Measurements from ENCODE around the gene ALDH5A1. TPM values are rescaled to one million over a fixed set of nuclear protein-coding genes. Genes with fewer than 3 reads are reported as not detected.

The ALDH5A1 gene
- total RNA-seq, 1 donor from 2014 or later = 27.6 TPM

DNA sequence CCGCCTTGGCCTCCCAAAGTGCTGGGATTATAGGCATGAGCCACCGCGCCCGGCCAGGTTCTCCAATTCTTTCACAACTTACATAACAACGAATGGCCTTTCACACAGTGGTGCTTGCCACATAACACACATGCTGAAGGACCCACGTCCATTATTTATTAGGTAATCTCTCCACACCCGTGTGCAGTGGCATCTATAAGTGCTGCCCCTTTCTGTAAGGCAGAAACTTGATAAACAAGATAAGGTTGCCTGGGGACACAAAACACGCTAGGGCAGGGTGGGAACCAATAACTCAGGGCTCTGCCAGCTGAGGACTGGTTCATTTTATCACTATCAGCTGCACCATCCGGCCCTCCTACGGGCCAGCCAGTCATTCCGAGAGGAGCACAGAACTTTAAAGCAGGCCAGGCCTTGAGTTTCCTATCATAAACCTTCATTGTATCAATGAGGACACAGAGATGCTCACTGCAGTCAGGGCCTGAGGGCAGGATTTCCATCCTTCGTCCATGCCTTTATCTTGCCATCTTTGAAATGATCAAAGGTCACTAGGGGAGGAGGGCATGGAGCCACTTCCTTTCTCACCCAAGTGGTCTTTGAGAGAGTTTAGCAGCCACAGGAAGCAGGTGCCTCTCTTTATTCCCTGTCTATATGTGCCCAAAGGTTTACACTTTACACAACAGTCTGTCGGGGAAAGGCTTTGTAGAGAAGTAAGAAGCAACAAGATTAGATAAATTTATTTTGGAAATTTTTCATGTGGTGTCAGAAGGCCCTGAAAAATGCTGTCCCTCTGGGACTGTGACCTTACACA, 43.0 kb upstream of the ALDH5A1 start:
- intact Hi-C loops (cut with micrococcal nuclease) = no loop called here
- TF ChIP-seq CTCF (IDR thresholded peaks at IDR 0.05; ENCODE audit: borderline replicate concordance) = no peak
- H3K36me3 ChIP-seq = no peaks in the 10 kb centered on the region
- no peak for DNase-seq
- H3K27me3 ChIP-seq (ENCODE audit: low read depth) = no peaks in the 10 kb centered on the region
- H3K4me1 ChIP-seq = no peaks in the 10 kb centered on the region
- no peak overlapping the region for H3K4me3 ChIP-seq
- no peak overlapping the region for H3K27ac ChIP-seq (replicated peaks)
- H3K9me3 ChIP-seq (replicated peaks) = no peaks in the 10 kb centered on the region

DNA sequence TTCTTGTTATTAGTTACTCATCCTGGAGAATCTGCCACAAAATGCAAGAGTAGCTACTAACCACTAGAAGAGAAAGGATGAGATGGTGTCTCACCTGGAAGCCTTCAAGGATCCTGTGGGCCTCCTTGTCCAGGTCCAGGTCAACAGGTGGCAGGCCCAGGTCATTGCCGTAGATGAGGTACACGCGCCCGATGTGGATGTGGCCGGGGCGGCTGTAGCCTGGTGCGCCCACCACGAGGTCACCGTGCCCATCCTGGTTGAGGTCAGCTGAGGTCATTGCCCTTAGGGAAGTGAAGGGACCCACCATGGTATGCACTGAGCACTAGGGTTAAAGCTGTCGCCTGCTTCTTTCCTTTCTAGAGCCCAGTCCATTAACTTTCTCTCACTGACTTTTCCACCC, 40.8 kb upstream of the ALDH5A1 start:
- Histone ChIP-seq H3K9me3 (replicated peaks) (no peaks in the 10 kb centered on the region), H3K36me3 (no peaks in the 10 kb centered on the region), H3K27ac (replicated peaks) (no peak overlapping the region), H3K27me3 (ENCODE audit: low read depth) (no peaks in the 10 kb centered on the region), H3K4me3 (no peak overlapping the region), H3K4me1 (no peaks in the 10 kb centered on the region)
- TF ChIP-seq CTCF (IDR thresholded peaks at IDR 0.05; ENCODE audit: borderline replicate concordance) = no peak
- DNase-seq = no peak
- intact Hi-C loops (cut with micrococcal nuclease) = no loop called here

- intact Hi-C loops (cut with micrococcal nuclease) = no loop called here
- Histone ChIP-seq H3K27me3 (ENCODE audit: low read depth) (no peaks in the 10 kb centered on the region), H3K36me3 (no peaks in the 10 kb centered on the region), H3K9me3 (replicated peaks) (no peaks in the 10 kb centered on the region), H3K27ac (replicated peaks) (no peak overlapping the region), H3K4me1 (no peaks in the 10 kb centered on the region), H3K4me3 (no peak overlapping the region)
- no peak for DNase-seq
- TF ChIP-seq CTCF (IDR thresholded peaks at IDR 0.05; ENCODE audit: borderline replicate concordance) = no peak
Observed at GRCh38 chr6:24454452-24454851, 40.3 kb upstream of the ALDH5A1 start.

DNA sequence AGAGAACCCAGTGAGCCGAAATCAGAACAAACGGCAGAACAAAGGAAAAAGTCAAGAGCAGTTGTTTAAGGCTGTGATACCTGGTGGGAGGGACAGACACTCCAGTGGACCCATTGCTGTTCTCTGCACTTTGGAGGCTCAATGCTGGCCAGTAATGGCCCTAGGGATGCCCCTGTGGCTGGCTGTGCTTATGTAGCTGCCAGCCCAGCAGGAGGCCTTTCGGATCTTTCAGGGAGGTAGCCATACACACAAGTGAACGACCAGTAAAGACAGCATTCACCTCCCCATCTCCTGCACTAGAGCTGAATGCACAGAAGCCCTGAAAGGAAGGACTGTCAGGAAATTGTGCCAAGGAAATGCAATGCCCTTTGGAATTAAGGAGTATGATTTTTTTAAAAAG, 39.7 kb upstream of the ALDH5A1 start:
- intact Hi-C loops (cut with micrococcal nuclease) = no loop called here
- Histone ChIP-seq H3K4me1 (no peaks in the 10 kb centered on the region), H3K36me3 (no peaks in the 10 kb centered on the region), H3K27ac (replicated peaks) (no peak overlapping the region), H3K27me3 (ENCODE audit: low read depth) (no peaks in the 10 kb centered on the region), H3K9me3 (replicated peaks) (no peaks in the 10 kb centered on the region), H3K4me3 (no peak overlapping the region)
- no peak for DNase-seq
- TF ChIP-seq CTCF (IDR thresholded peaks at IDR 0.05; ENCODE audit: borderline replicate concordance) = no peak

DNA sequence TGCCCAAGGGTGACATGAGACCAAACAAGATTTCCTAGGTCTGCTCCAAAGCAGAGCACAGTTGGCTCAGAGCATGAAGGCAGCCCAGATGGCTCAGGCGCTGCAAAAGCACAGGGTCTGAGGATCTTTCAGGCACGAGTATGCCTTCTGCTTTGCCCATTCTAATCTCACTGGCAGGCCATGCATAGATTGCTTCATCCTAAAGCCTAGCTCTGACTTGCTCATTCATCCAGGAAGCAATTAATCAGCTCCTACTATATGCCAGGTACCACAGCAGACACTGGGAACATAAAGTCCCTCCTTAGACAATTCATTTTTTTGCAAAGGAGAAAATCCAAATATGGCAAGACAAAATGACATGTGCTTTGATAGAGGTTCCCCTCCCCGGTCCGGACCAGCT, 36.6 kb upstream of the ALDH5A1 start:
- Histone ChIP-seq H3K4me1 (no peaks in the 10 kb centered on the region), H3K36me3 (no peaks in the 10 kb centered on the region), H3K4me3 (no peak overlapping the region), H3K9me3 (replicated peaks) (no peaks in the 10 kb centered on the region), H3K27ac (replicated peaks) (no peak overlapping the region), H3K27me3 (ENCODE audit: low read depth) (no peaks in the 10 kb centered on the region)
- TF ChIP-seq CTCF (IDR thresholded peaks at IDR 0.05; ENCODE audit: borderline replicate concordance) = no peak
- no peak for DNase-seq
- intact Hi-C loops (cut with micrococcal nuclease) = no loop called here
